IMR-90 (cell line): ENCODE results near the gene GALNT17. TPM values are rescaled to one million over a fixed set of nuclear protein-coding genes. Genes with fewer than 3 reads are reported as not detected.

ENCODE experiments used
- ATAC-seq: fragments of 200-7000 bp; cut with Tn5 transposase; 2 replicates; pipeline ENCODE4 v1.9.1; 2020; ENCODE audit warnings: low read depth, mild to moderate bottlenecking, moderate library complexity
- BruUV-seq: library from RNA; stranded (reverse); fragments of 400-500 nt; replicated peaks from 2 replicates; lab custom pipeline; 2021; lab: Mats Ljungman, UMichigan
- CTCF ChIA-PET: fragments of 300-600 bp; formaldehyde crosslinking; extraction: SDS; loops from one replicate; lab custom pipeline; 2021; ENCODE audit warnings: antibody characterized with exemption; lab: Yijun Ruan, JAX
- POLR2A ChIA-PET: fragments of 300-600 bp; sonication (Branson Sonifier 250); formaldehyde crosslinking; loops from one replicate; lab custom pipeline; 2022; ENCODE audit warnings: antibody characterized with exemption; ENCODE audit not compliant: unreplicated experiment; lab: Charles Lee
- DNase-seq: peaks from one replicate; pipeline ENCODE4 v3.0.0; 2013
- H2AFZ ChIP-seq: replicated peaks from 2 replicates; pipeline ENCODE3; 2013; ENCODE audit warnings: low read length, mild to moderate bottlenecking; ENCODE audit not compliant: poor library complexity
- H2AK5ac ChIP-seq: 2 replicates; pipeline ENCODE4 v1.6.1; 2013; ENCODE audit warnings: low read depth, low read length, inconsistent platforms
- H2AK9ac ChIP-seq: replicated peaks from 2 replicates; pipeline ENCODE3; 2013; ENCODE audit warnings: mild to moderate bottlenecking, low read depth, low read length, moderate library complexity; ENCODE audit not compliant: poor library complexity
- H2BK120ac ChIP-seq: 2 replicates; pipeline ENCODE4 v1.6.1; 2013; ENCODE audit warnings: low read depth, low read length, inconsistent platforms
- H2BK15ac ChIP-seq: 3 replicates; pipeline ENCODE4 v1.6.1; 2013; ENCODE audit warnings: low read depth, low read length, inconsistent platforms
- H2BK20ac ChIP-seq: 2 replicates; pipeline ENCODE4 v1.6.1; 2013; ENCODE audit warnings: low read depth, mild to moderate bottlenecking, inconsistent platforms, low read length, moderate library complexity
- H2BK5ac ChIP-seq: 2 replicates; pipeline ENCODE4 v1.6.1; 2013; ENCODE audit warnings: mild to moderate bottlenecking, low read depth, low read length, inconsistent platforms; ENCODE audit not compliant: poor library complexity, severe bottlenecking
- H3K14ac ChIP-seq: replicated peaks from 2 replicates; pipeline ENCODE4 v1.6.1; 2013; ENCODE audit warnings: low read depth, low read length, inconsistent platforms
- H3K18ac ChIP-seq: 2 replicates; pipeline ENCODE4 v1.6.1; 2013; ENCODE audit warnings: low read depth, low read length, control low read depth
- H3K23ac ChIP-seq: 2 replicates; pipeline ENCODE4 v1.6.1; 2013; ENCODE audit warnings: low read depth, low read length, inconsistent platforms
- H3K27ac ChIP-seq: 2 replicates; pipeline ENCODE4 v1.5.1; 2013; ENCODE audit warnings: mild to moderate bottlenecking, control low read depth, low read length; ENCODE audit not compliant: insufficient read depth
- H3K27me3 ChIP-seq: 2 replicates; pipeline ENCODE4 v1.6.1; 2013; ENCODE audit warnings: low read length; ENCODE audit not compliant: control insufficient read depth, insufficient read depth
- H3K36me3 ChIP-seq: 2 replicates; pipeline ENCODE4 v1.6.1; 2013; ENCODE audit warnings: low read length, mixed read lengths; ENCODE audit not compliant: control insufficient read depth, insufficient read depth
- H3K4ac ChIP-seq: 2 replicates; pipeline ENCODE4 v1.6.1; 2013; ENCODE audit warnings: low read depth, low read length, inconsistent platforms
- H3K4me1 ChIP-seq: 2 replicates; pipeline ENCODE4 v1.6.1; 2013; ENCODE audit warnings: low read length, mixed read lengths; ENCODE audit not compliant: control insufficient read depth, insufficient read depth
- H3K4me2 ChIP-seq: 2 replicates; pipeline ENCODE4 v1.6.1; 2013; ENCODE audit warnings: low read depth, mild to moderate bottlenecking, control low read depth, low read length, moderate library complexity
- H3K4me3 ChIP-seq: 2 replicates; pipeline ENCODE4 v1.5.1; 2013; ENCODE audit warnings: low read depth, mild to moderate bottlenecking, control low read depth, low read length, moderate library complexity; ENCODE audit not compliant: insufficient read depth
- H3K56ac ChIP-seq: 2 replicates; pipeline ENCODE4 v1.6.1; 2013; ENCODE audit warnings: low read length, inconsistent platforms; ENCODE audit not compliant: insufficient read depth; ENCODE audit errors: extremely low read depth
- H3K79me1 ChIP-seq, 2 experiments: 2 replicates each; pipeline ENCODE4 v1.6.1; 2013; ENCODE audit warnings: low read length in 2 of 2, inconsistent platforms in 1 of 2, low read depth in 1 of 2
- H3K9ac ChIP-seq: 2 replicates; pipeline ENCODE4 v1.6.1; 2013; ENCODE audit warnings: low read depth, low read length, control low read depth
- H3K9me1 ChIP-seq: 2 replicates; pipeline ENCODE4 v1.6.1; 2013; ENCODE audit warnings: low read length, inconsistent platforms; ENCODE audit not compliant: insufficient read depth
- H3K9me3 ChIP-seq: 2 replicates; pipeline ENCODE4 v1.6.1; 2013; ENCODE audit warnings: low read length; ENCODE audit not compliant: control insufficient read depth, insufficient read depth
- H4K20me1 ChIP-seq: 2 replicates; pipeline ENCODE4 v1.6.1; 2013; ENCODE audit warnings: low read length, inconsistent platforms; ENCODE audit not compliant: insufficient read depth
- H4K5ac ChIP-seq: 2 replicates; pipeline ENCODE4 v1.6.1; 2013; ENCODE audit warnings: mild to moderate bottlenecking, low read depth, low read length, control low read depth
- H4K8ac ChIP-seq, 2 experiments: 2 replicates each; pipeline ENCODE4 v1.6.1; 2013; ENCODE audit warnings: low read depth in 2 of 2, low read length in 2 of 2, control low read depth in 1 of 2, inconsistent platforms in 1 of 2
- H4K91ac ChIP-seq: 2 replicates; pipeline ENCODE4 v1.6.1; 2013; ENCODE audit warnings: low read depth, low read length, inconsistent platforms; ENCODE audit not compliant: insufficient read depth
- CEBPB ChIP-seq: IDR thresholded peaks from 2 replicates; pipeline ENCODE4 v1.6.1; 2012; ENCODE audit warnings: low read depth, low read length, improper control_type of control experiment
- MAZ ChIP-seq: IDR thresholded peaks from 2 replicates; pipeline ENCODE4 v1.6.1; 2012; ENCODE audit warnings: low read depth, mild to moderate bottlenecking, low read length, improper control_type of control experiment, moderate library complexity, borderline replicate concordance
- POLR2A ChIP-seq: IDR thresholded peaks from 2 replicates; pipeline ENCODE4 v1.6.1; 2012; ENCODE audit warnings: mild to moderate bottlenecking, low read depth, low read length
- RFX5 ChIP-seq: IDR thresholded peaks from 2 replicates; pipeline ENCODE4 v1.8.0; 2012; ENCODE audit warnings: low read depth, mild to moderate bottlenecking, low read length, moderate library complexity
- WGBS, 2 experiments: methylation state at CpG; one replicate each; pipeline versions ENCODE4 v1.1.5 to v1.1.7; 2013; ENCODE audit warnings: missing lambda C conversion rate in 2 of 2; ENCODE audit not compliant: insufficient read length in 1 of 2; ENCODE audit errors: extremely low coverage in 2 of 2; 5-methylcytosine and 5-hydroxymethylcytosine counted together
- dilution Hi-C: fragments of 300-500 bp; cut with HindIII; formaldehyde crosslinking; loops from one replicate; pipeline ENCODE4 v1.14.3; 2018; ENCODE audit warnings: low sequenced_read_pairs; ENCODE audit not compliant: unreplicated experiment
- in situ Hi-C: fragments of 300-500 bp; cut with MboI; formaldehyde crosslinking; loops from 3 replicates; pipeline ENCODE4 v1.14.3; 2019; ENCODE audit warnings: low sequenced_read_pairs, inconsistent platforms, mixed read lengths
- intact Hi-C: fragments of 100-400 bp; cut with micrococcal nuclease; formaldehyde crosslinking; loops from 2 replicates; pipeline ENCODE4 v1.10.0; 2022
- polyA plus RNA-seq, 3 experiments: library from polyadenylated mRNA; depleted of rRNA; stranded (reverse); fragments of >200 nt; gene quantifications; 2 replicates each; pipeline ENCODE4 v1.2.3, GENCODE V29; 2012; ENCODE audit warnings: low replicate concordance in 1 of 3
- total RNA-seq: library from RNA; depleted of rRNA; stranded (reverse); fragments of >200 nt; gene quantifications from 2 replicates; pipeline ENCODE4 v1.2.3, GENCODE V29; 2012
- TF ChIP-seq, protein P1 (sequence below): fragments of 150-350 bp; IDR thresholded peaks from 2 replicates; pipeline ENCODE4 v1.6.1; 2016; ENCODE audit warnings: low read depth, mild to moderate bottlenecking, low read length, moderate library complexity, borderline replicate concordance

GALNT17 gene
- total and polyA plus RNA-seq, 2 of the 4 experiments (the other 2 are of a cell fraction): not detected

DNA sequence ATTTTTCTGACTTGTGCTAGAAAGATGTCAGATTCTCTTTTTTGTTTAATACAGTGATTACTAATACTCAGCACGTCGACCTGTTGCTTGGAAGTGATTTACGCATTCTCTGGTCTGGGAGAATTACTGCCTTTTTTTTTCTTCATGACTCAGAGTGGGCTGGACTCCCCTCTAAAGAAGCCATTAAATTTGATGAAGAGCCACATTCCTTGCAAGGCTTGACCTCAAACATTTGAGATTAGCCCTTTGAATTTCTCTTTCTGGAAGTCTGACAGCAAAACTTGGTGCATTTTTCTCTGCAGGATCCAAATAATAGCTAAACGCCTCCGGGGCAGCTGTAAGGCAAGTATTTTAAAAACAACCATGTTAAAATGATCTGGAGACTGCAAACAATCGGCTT, 171.6 kb downstream of the GALNT17 start:
- Histone ChIP-seq H3K56ac (no peak overlapping the region), H2BK5ac (no peak overlapping the region), H2AFZ (no peak overlapping the region), H3K14ac (no peak overlapping the region), H3K9me1 (no peaks in the 10 kb centered on the region), H3K27ac (no peak overlapping the region), H2BK120ac (no peak overlapping the region), H3K18ac (no peak overlapping the region), H4K8ac (no peak overlapping the region), H3K79me1 (no peaks in the 10 kb centered on the region), H4K20me1 (no peaks in the 10 kb centered on the region), H2AK9ac (no peak overlapping the region), H3K9ac (no peak overlapping the region), H3K4me2 (no peak overlapping the region), H3K4ac (no peak overlapping the region), H3K9me3 (peaks cover 17% of the 10 kb centered on the region), H3K27me3 (no peaks in the 10 kb centered on the region), H4K91ac (no peak overlapping the region), H2BK20ac (no peak overlapping the region), H3K36me3 (no peaks in the 10 kb centered on the region), H4K5ac (no peak overlapping the region), H3K23ac (no peak overlapping the region), H2AK5ac (no peak overlapping the region), H3K4me1 (no peaks in the 10 kb centered on the region), H2BK15ac (no peak overlapping the region), H3K4me3 (no peak overlapping the region)
- no CpG with 5 or more reads among the region's 6 CpGs for WGBS, 2 experiments
- ChIA-PET POLR2A (no interaction called here), CTCF (no interaction called here)
- no peak for DNase-seq
- intact Hi-C loops: no loop called here
- no peak for ATAC-seq
- in situ Hi-C loops: no loop called here
- dilution Hi-C loops: no loop called here
- BruUV-seq: no TSS peak
- TF ChIP-seq MAZ (no peak), POLR2A (no peak), CEBPB (no peak), RFX5 (no peak)
- TF ChIP-seq, protein P1, sequence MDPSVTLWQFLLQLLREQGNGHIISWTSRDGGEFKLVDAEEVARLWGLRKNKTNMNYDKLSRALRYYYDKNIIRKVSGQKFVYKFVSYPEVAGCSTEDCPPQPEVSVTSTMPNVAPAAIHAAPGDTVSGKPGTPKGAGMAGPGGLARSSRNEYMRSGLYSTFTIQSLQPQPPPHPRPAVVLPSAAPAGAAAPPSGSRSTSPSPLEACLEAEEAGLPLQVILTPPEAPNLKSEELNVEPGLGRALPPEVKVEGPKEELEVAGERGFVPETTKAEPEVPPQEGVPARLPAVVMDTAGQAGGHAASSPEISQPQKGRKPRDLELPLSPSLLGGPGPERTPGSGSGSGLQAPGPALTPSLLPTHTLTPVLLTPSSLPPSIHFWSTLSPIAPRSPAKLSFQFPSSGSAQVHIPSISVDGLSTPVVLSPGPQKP: no peak
